Memory B cell (primary cell): ENCODE measurements around the gene GRIA4.

Source experiments
- ATAC-seq: fragments of 150-1000 bp; cut with Tn5 transposase; 2 replicates; pipeline ENCODE4 v1.10.0; 2021; ENCODE audit warnings: low read depth, mild to moderate bottlenecking, moderate library complexity
- DNase-seq, 2 donors: peaks; one replicate each; pipeline ENCODE4 v3.0.0; 2022; ENCODE audit warnings: low spot score in 2 of 2
- H3K27ac Mint-ChIP-seq: one replicate; pipeline ENCODE4 v1.8.0; 2022; ENCODE audit warnings: mild to moderate bottlenecking, moderate library complexity, mixed read lengths
- H3K27me3 Mint-ChIP-seq: one replicate; pipeline ENCODE4 v1.8.0; 2022; ENCODE audit warnings: mixed read lengths
- H3K36me3 Mint-ChIP-seq: one replicate; pipeline ENCODE4 v1.8.0; 2022; ENCODE audit warnings: mild to moderate bottlenecking, mixed read lengths
- H3K4me1 Mint-ChIP-seq: one replicate; pipeline ENCODE4 v1.8.0; 2022; ENCODE audit warnings: mixed read lengths
- H3K4me3 Mint-ChIP-seq: one replicate; pipeline ENCODE4 v1.8.0; 2022; ENCODE audit warnings: mild to moderate bottlenecking, moderate library complexity, mixed read lengths
- H3K9me3 Mint-ChIP-seq: one replicate; pipeline ENCODE4 v1.8.0; 2022; ENCODE audit warnings: mixed read lengths

GRIA4 gene

DNA sequence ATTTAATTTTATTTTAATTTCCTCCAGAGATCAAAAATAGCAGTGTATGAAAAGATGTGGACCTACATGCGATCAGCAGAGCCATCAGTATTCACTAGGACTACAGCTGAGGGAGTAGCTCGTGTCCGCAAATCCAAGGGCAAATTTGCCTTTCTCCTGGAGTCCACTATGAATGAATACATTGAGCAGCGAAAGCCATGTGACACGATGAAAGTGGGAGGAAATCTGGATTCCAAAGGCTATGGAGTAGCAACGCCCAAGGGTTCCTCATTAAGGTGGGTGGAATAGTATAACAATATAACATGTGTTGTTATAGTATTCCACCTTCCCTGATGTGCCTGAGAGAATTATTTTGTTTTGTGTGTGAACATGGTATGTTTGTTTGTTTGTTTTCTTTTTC is 323.8 kb downstream of the GRIA4 start:
- H3K27me3 Mint-ChIP-seq = no peaks in the 10 kb centered on the region
- DNase-seq (no peak), ATAC-seq (no peak)
- no peaks in the 10 kb centered on the region for H3K9me3 Mint-ChIP-seq
- H3K4me1 Mint-ChIP-seq = no peaks in the 10 kb centered on the region
- no peak overlapping the region for H3K4me3 Mint-ChIP-seq
- H3K36me3 Mint-ChIP-seq = no peaks in the 10 kb centered on the region
- no peak overlapping the region for H3K27ac Mint-ChIP-seq

DNA sequence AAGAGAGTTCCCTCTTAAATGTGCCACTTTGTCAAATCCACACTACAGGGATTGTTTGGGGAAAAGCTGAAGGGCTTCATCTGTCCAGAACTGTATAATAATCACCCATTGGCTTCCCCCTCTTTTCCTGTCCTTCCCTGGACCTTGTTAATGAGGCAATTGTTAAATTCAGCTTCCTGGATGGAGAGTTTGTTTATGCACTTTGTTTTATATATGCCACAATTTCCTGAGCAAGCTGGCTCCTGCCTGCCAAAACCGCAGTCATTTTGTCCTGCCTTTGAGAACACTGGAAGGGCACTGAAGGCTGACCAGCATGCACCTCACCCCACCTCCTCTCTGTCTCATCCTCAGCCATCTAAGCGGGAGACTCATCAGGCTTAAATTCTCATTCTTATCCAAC is 325.9 kb downstream of the GRIA4 start:
- no peaks in the 10 kb centered on the region for H3K9me3 Mint-ChIP-seq
- ATAC-seq (no peak), DNase-seq (no peak)
- H3K4me1 Mint-ChIP-seq = no peaks in the 10 kb centered on the region
- no peaks in the 10 kb centered on the region for H3K36me3 Mint-ChIP-seq
- no peak overlapping the region for H3K4me3 Mint-ChIP-seq
- no peak overlapping the region for H3K27ac Mint-ChIP-seq
- no peaks in the 10 kb centered on the region for H3K27me3 Mint-ChIP-seq

- H3K36me3 Mint-ChIP-seq = no peaks in the 10 kb centered on the region
- DNase-seq = no peak
- ATAC-seq = no peak
- no peaks in the 10 kb centered on the region for H3K4me1 Mint-ChIP-seq
- no peak overlapping the region for H3K4me3 Mint-ChIP-seq
- H3K27ac Mint-ChIP-seq = no peak overlapping the region
- no peaks in the 10 kb centered on the region for H3K9me3 Mint-ChIP-seq
- H3K27me3 Mint-ChIP-seq = no peaks in the 10 kb centered on the region
Measured at GRCh38 chr11:105937331-105937730, 327.5 kb downstream of the GRIA4 start.

- Mint-ChIP-seq H3K4me1 (no peaks in the 10 kb centered on the region), H3K27ac (no peak overlapping the region), H3K27me3 (no peaks in the 10 kb centered on the region), H3K36me3 (no peaks in the 10 kb centered on the region), H3K4me3 (no peak overlapping the region), H3K9me3 (no peaks in the 10 kb centered on the region)
- no peak for ATAC-seq
- DNase-seq = no peak
Measured at GRCh38 chr11:105937738-105938137, 327.9 kb downstream of the GRIA4 start.

GRCh38 chr11:105942921-105943320 is 333.0 kb downstream of the GRIA4 start:
- Mint-ChIP-seq H3K4me1 (no peaks in the 10 kb centered on the region), H3K27me3 (peaks cover 1% of the 10 kb centered on the region)

GRCh38 chr11:105948918-105949590 is 339.2 kb downstream of the GRIA4 start:
- H3K9me3 Mint-ChIP-seq = no peaks in the 10 kb centered on the region
- H3K27me3 Mint-ChIP-seq = peaks cover 1% of the 10 kb centered on the region
- ATAC-seq (no peak), DNase-seq (no peak)
- H3K36me3 Mint-ChIP-seq = no peaks in the 10 kb centered on the region
- H3K4me1 Mint-ChIP-seq = no peaks in the 10 kb centered on the region
- no peak overlapping the region for H3K4me3 Mint-ChIP-seq
- no peak overlapping the region for H3K27ac Mint-ChIP-seq

More at GRCh38 chr11:105942921-105943320, 333.0 kb downstream of the GRIA4 start:
- ATAC-seq (no peak), DNase-seq (no peak)
- H3K36me3 Mint-ChIP-seq = no peaks in the 10 kb centered on the region
- H3K27ac Mint-ChIP-seq = no peak overlapping the region
- no peak overlapping the region for H3K4me3 Mint-ChIP-seq
- no peaks in the 10 kb centered on the region for H3K9me3 Mint-ChIP-seq

DNA sequence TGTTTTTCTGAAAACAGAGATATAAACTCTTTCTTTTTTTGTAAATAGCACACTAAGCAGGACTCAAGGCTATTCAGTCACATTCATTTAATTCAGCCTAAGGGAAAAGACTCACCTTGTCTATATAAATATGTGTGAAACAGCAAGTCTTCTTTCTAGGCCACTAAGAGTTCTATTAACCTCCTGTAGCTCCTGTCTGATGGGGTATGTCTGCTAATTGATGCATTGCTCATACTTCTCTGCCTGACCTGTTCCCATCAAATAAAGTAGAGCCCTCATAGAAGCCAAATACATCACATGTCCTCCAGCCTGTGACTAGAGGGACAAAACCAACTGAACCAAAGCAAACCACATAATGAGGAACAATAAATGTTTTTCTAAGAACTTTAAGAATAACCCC is 344.0 kb downstream of the GRIA4 start:
- Mint-ChIP-seq H3K27ac (no peak overlapping the region), H3K4me1 (no peaks in the 10 kb centered on the region), H3K4me3 (no peak overlapping the region), H3K27me3 (no peaks in the 10 kb centered on the region), H3K36me3 (no peaks in the 10 kb centered on the region), H3K9me3 (peaks cover 3% of the 10 kb centered on the region)
- ATAC-seq (no peak), DNase-seq (no peak)

GRCh38 chr11:105960252-105961245 is 350.7 kb downstream of the GRIA4 start:
- H3K36me3 Mint-ChIP-seq = no peaks in the 10 kb centered on the region

DNA sequence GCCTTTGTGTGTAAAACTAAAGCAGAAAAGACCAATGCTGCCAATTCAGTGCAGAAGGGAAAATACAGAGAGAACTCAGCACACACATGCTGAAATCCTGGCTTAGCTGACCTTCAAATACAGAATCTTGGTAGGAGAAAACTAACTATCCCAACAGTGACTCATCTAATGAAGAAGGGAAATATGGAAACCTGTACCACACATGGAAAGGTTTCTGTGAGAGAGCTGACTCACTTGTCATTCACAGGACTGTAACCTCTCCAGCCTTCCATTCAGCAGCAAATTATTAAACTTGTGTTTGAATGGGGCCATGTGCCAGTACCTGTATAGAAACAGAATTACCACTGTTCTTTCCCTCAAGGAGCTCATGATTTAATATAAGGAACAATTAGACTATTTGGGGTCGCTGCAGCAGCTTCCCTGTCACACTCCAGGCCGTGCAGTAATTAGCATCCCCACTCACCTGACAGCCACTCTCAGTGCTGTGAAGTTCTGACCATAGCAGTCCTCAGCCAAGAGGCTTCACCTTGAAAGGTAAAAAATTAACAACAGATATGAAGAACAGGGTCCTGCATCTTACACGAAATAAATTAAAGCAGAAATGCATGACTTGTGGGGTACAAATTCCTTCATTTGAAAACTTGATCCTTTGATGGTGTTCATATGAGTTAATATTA is 358.3 kb downstream of the GRIA4 start:
- Mint-ChIP-seq H3K4me1 (no peaks in the 10 kb centered on the region), H3K36me3 (no peaks in the 10 kb centered on the region), H3K27me3 (no peaks in the 10 kb centered on the region), H3K4me3 (no peak overlapping the region), H3K9me3 (no peaks in the 10 kb centered on the region), H3K27ac (no peak overlapping the region)
- no peak for ATAC-seq
- DNase-seq = no peak

More at GRCh38 chr11:105960252-105961245, 350.7 kb downstream of the GRIA4 start:
- ATAC-seq (no peak), DNase-seq (no peak)
- Mint-ChIP-seq H3K27me3 (no peaks in the 10 kb centered on the region), H3K4me3 (no peak overlapping the region), H3K27ac (no peak overlapping the region), H3K9me3 (peaks cover 3% of the 10 kb centered on the region), H3K4me1 (no peaks in the 10 kb centered on the region)

- Mint-ChIP-seq H3K4me3 (no peak overlapping the region), H3K36me3 (no peaks in the 10 kb centered on the region), H3K9me3 (no peaks in the 10 kb centered on the region), H3K4me1 (no peaks in the 10 kb centered on the region), H3K27me3 (no peaks in the 10 kb centered on the region), H3K27ac (no peak overlapping the region)
- ATAC-seq (no peak), DNase-seq (no peak)
Measured at GRCh38 chr11:105969756-105970155, 359.9 kb downstream of the GRIA4 start.

DNA sequence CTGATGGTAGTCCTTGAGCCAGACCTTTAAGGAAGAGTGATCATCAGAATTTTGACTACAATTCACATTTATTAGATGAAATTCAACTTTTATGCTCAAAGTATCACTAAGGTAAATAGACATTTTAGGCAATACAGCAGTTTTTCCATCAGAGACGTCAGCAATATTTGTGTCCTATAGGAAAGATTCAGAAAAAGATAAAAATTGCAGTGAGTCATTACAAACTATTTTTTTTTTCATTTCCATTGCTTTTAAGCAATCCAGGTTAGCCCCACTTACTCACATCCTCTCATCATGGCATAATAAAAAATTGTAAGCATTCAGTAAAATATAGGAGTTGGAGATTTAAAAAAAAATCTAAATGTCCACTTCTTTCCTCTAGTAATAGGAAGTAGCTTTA is 365.3 kb downstream of the GRIA4 start:
- ATAC-seq (no peak), DNase-seq (no peak)
- Mint-ChIP-seq H3K4me3 (no peak overlapping the region), H3K27me3 (no peaks in the 10 kb centered on the region), H3K9me3 (no peaks in the 10 kb centered on the region), H3K36me3 (no peaks in the 10 kb centered on the region), H3K27ac (no peak overlapping the region), H3K4me1 (no peaks in the 10 kb centered on the region)

GRCh38 chr11:105979997-105980703 is 370.3 kb downstream of the GRIA4 start:
- DNase-seq (no peak), ATAC-seq (no peak)
- Mint-ChIP-seq H3K27me3 (no peaks in the 10 kb centered on the region), H3K36me3 (no peaks in the 10 kb centered on the region), H3K27ac (no peak overlapping the region), H3K4me1 (no peaks in the 10 kb centered on the region), H3K4me3 (no peak overlapping the region), H3K9me3 (peaks cover 4% of the 10 kb centered on the region)

DNA sequence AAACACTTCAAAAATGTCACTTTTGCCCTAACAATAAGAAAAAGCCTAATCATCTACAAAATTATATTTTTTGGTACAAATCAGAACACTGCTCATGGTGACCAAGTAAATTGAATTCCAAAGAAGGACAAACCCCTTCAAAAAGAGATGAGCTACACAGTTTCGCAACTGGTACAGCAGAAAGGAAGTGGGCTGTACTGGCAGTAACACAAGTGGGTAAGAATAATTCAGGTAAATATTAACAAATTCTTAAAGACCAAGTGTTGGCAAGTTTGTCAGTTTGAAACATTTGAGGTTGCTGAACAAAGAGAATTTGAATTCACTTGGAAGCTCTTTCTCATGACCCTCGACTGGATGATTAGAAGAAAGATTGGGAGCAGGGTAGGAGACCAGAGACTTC is 376.7 kb downstream of the GRIA4 start:
- no peak for DNase-seq
- no peak overlapping the region for H3K4me3 Mint-ChIP-seq
- H3K36me3 Mint-ChIP-seq = no peaks in the 10 kb centered on the region
- no peaks in the 10 kb centered on the region for H3K27me3 Mint-ChIP-seq
- no peak for ATAC-seq
- no peak overlapping the region for H3K27ac Mint-ChIP-seq
- no peaks in the 10 kb centered on the region for H3K4me1 Mint-ChIP-seq
- H3K9me3 Mint-ChIP-seq = peaks cover 3% of the 10 kb centered on the region
